NT2/D1 (cell line): ENCODE data around the gene NKD1.

Experiments used
- SUZ12 ChIP-seq: IDR thresholded peaks from 2 replicates; pipeline ENCODE4 v1.6.1; 2011; ENCODE audit not compliant: insufficient read length, insufficient read depth; ENCODE audit errors: extremely low read depth
- YY1 ChIP-seq: IDR thresholded peaks from 2 replicates; pipeline ENCODE4 v1.6.1; 2011; ENCODE audit not compliant: insufficient read length, insufficient read depth
- ZNF274 ChIP-seq: IDR thresholded peaks from 2 replicates; pipeline ENCODE4 v1.6.1; 2011; ENCODE audit warnings: mild to moderate bottlenecking, low read depth, low read length

DNA sequence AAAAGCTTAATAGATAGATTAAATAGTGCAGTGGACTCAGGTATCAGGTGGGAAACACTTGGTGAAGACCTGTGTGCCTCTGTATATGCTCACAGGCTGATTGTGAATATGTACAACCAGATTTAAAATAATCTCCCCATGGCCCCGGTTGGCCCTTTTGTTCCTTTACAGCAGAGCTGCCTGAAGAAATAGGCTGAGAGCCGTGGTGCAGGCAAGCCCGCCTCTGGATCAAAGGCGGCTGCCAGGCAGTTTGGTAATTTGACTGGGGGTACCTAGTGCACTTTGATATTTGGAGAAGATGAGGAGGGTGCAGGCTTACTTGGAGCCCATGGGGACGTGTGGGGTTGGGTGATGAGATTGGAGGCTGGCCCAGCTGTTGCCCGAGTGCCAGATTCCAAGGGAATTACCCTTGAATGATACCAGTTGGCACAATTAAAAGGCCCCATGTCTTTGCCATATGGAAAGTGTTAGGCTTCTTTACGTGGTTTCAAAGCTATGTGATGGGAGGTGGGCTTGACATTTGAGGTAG, 5.0 kb downstream of the NKD1 start:
- TF ChIP-seq ZNF274 (no peak), YY1 (no peak), SUZ12 (no peak)
